SK-N-SH (cell line): ENCODE results near the gene CNTN2. TPM values are rescaled to one million over a fixed set of nuclear protein-coding genes. Genes with fewer than 3 reads are reported as not detected.

ENCODE experiments used
- CTCF ChIA-PET: fragments of 300-600, 350-600 bp; formaldehyde crosslinking; extraction: SDS; loops from one replicate; lab custom pipeline; 2021; lab: Yijun Ruan, JAX
- POLR2A ChIA-PET: fragments of 350-600 bp; sonication (Branson Sonifier 250); formaldehyde crosslinking; extraction: SDS; loops from one replicate; lab custom pipeline; 2020; ENCODE audit warnings: antibody characterized with exemption, inconsistent platforms; lab: Yijun Ruan, JAX
- DNase-seq: peaks from one replicate; pipeline ENCODE4 v3.0.0; 2012
- H2AFZ ChIP-seq: fragments of 200-600 bp; sonication (generic); 2 replicates; pipeline ENCODE4 v1.8.1; 2016; ENCODE audit warnings: antibody characterized with exemption, mild to moderate bottlenecking, low read depth
- H3F3A ChIP-seq: fragments of 200-600 bp; sonication (generic); replicated peaks from 2 replicates; pipeline ENCODE3; 2016; ENCODE audit warnings: antibody characterized with exemption, mild to moderate bottlenecking; ENCODE audit not compliant: insufficient read depth
- H3K27ac ChIP-seq, 2 experiments: fragments of 200-500 bp in 1 of 2; fragments of 200-600 bp in 1 of 2; sonication (Bioruptor generic) in 1 of 2; sonication (generic), shearing (Covaris generic) in 1 of 2; 2 replicates each; pipeline versions ENCODE4 v1.5.1 to v1.6.1; 2014 to 2016; ENCODE audit warnings: low read depth in 2 of 2, inconsistent platforms in 1 of 2, low read length in 1 of 2, mild to moderate bottlenecking in 1 of 2, mixed read lengths in 1 of 2
- H3K27me3 ChIP-seq: fragments of 200-600 bp; sonication (generic), shearing (Covaris generic); 2 replicates; pipeline ENCODE4 v1.6.1; 2016; ENCODE audit warnings: mixed run types; ENCODE audit not compliant: insufficient read depth
- H3K36me3 ChIP-seq, 2 experiments: fragments of 200-500 bp in 1 of 2; fragments of 200-600 bp in 1 of 2; sonication (Bioruptor generic) in 1 of 2; sonication (generic) in 1 of 2; replicated peaks in 1 of 2; 2 replicates each; pipeline versions ENCODE3 to v1.5.1; 2014 to 2016; ENCODE audit warnings: low read length in 1 of 2, mild to moderate bottlenecking in 1 of 2; ENCODE audit not compliant: insufficient read depth in 2 of 2, control insufficient read depth in 1 of 2
- H3K4me1 ChIP-seq, 2 experiments: fragments of 200-500 bp in 1 of 2; fragments of 200-600 bp in 1 of 2; sonication (Bioruptor generic) in 1 of 2; sonication (generic), shearing (Covaris generic) in 1 of 2; 2 replicates each; pipeline versions ENCODE4 v1.5.1 to v1.6.1; 2014 to 2016; ENCODE audit warnings: low read depth in 1 of 2, low read length in 1 of 2, mixed run types in 1 of 2; ENCODE audit not compliant: insufficient read depth in 2 of 2, control insufficient read depth in 1 of 2
- H3K4me2 ChIP-seq: fragments of 200-600 bp; sonication (generic), shearing (Covaris generic); 2 replicates; pipeline ENCODE4 v1.6.1; 2017; ENCODE audit warnings: mixed run types
- H3K4me3 ChIP-seq, 2 experiments: fragments of 200-500 bp in 1 of 2; fragments of 200-600 bp in 1 of 2; sonication (Bioruptor generic) in 1 of 2; sonication (generic), shearing (Covaris generic) in 1 of 2; 2 replicates each; pipeline versions ENCODE4 v1.5.1 to v1.8.1; 2014 to 2016; ENCODE audit warnings: low read depth in 2 of 2, inconsistent platforms in 1 of 2, low read length in 1 of 2, mild to moderate bottlenecking in 1 of 2, mixed read lengths in 1 of 2, moderate library complexity in 1 of 2
- H3K79me2 ChIP-seq: fragments of 200-600 bp; sonication (generic); 2 replicates; pipeline ENCODE4 v1.8.1; 2017; ENCODE audit warnings: mild to moderate bottlenecking; ENCODE audit not compliant: insufficient read depth
- H3K9ac ChIP-seq: fragments of 200-600 bp; sonication (generic); 2 replicates; pipeline ENCODE4 v1.6.1; 2017; ENCODE audit warnings: mixed run types
- H3K9me2 ChIP-seq: fragments of 200-600 bp; sonication (generic); 2 replicates; pipeline ENCODE4 v1.6.1; 2017; ENCODE audit warnings: mixed run types
- H3K9me3 ChIP-seq: fragments of 200-600 bp; sonication (generic); 2 replicates; pipeline ENCODE4 v1.6.1; 2017; ENCODE audit warnings: mixed run types, mild to moderate bottlenecking, moderate library complexity
- H4K20me1 ChIP-seq: fragments of 200-600 bp; sonication (generic); 2 replicates; pipeline ENCODE4 v1.6.1; 2017; ENCODE audit warnings: mild to moderate bottlenecking, mixed run types; ENCODE audit not compliant: insufficient read depth
- CHD2 ChIP-seq: fragments of 150-350 bp; IDR thresholded peaks from 2 replicates; pipeline ENCODE4 v1.6.1; 2018; ENCODE audit warnings: low read length; ENCODE audit not compliant: partially characterized antibody
- ELF1 ChIP-seq: IDR thresholded peaks from 2 replicates; pipeline ENCODE4 v1.4.0; 2012
- EP300 ChIP-seq, 2 experiments: IDR thresholded peaks; 2 replicates each; pipeline versions ENCODE4 v1.4.0 to v1.6.1; 2012; ENCODE audit warnings: borderline replicate concordance in 1 of 2, low read depth in 1 of 2, low read length in 1 of 2
- EZH2phosphoT487 ChIP-seq: fragments of 200-600 bp; sonication (generic); IDR thresholded peaks from 2 replicates; pipeline ENCODE4 v1.6.1; 2017; ENCODE audit warnings: low read depth, mixed run types, mild to moderate bottlenecking, antibody characterized with exemption, moderate library complexity, borderline replicate concordance
- GABPA ChIP-seq: IDR thresholded peaks from 2 replicates; pipeline ENCODE4 v1.4.0; 2012; ENCODE audit warnings: low read depth, mild to moderate bottlenecking
- GATA2 ChIP-seq: sonication (generic); formaldehyde crosslinking; IDR thresholded peaks from 2 replicates; pipeline ENCODE4 v1.5.0; 2020; ENCODE audit warnings: mild to moderate bottlenecking, missing genetic modification reagents
- JUND ChIP-seq: IDR thresholded peaks from 2 replicates; pipeline ENCODE4 v1.4.0; 2012
- MEF2A ChIP-seq: IDR thresholded peaks from 2 replicates; pipeline ENCODE4 v1.4.0; 2012; ENCODE audit warnings: low read depth, borderline replicate concordance
- NRF1 ChIP-seq: IDR thresholded peaks from 2 replicates; pipeline ENCODE4 v1.6.1; 2012; ENCODE audit warnings: low read depth, mild to moderate bottlenecking, low read length
- POLR2AphosphoS5 ChIP-seq: IDR thresholded peaks from 2 replicates; pipeline ENCODE4 v1.6.1; 2012; ENCODE audit warnings: low read depth, low read length
- SIN3A ChIP-seq: IDR thresholded peaks from 2 replicates; pipeline ENCODE4 v1.6.1; 2012; ENCODE audit warnings: low read depth, mild to moderate bottlenecking, low read length, moderate library complexity, borderline replicate concordance
- TCF12 ChIP-seq: IDR thresholded peaks from 2 replicates; pipeline ENCODE4 v1.4.0; 2012
- YY1 ChIP-seq: IDR thresholded peaks from 2 replicates; pipeline ENCODE4 v1.4.0; 2012; ENCODE audit warnings: low read depth, mild to moderate bottlenecking
- WGBS: methylation state at CpG from one replicate; pipeline ENCODE4 v1.1.6; 2017; ENCODE audit warnings: low lambda C conversion rate; 5-methylcytosine and 5-hydroxymethylcytosine counted together
- polyA plus RNA-seq, 3 experiments: library from polyadenylated mRNA; depleted of rRNA; stranded (reverse); fragments of >200 nt; gene quantifications; 2 replicates each; pipeline ENCODE4 v1.2.3, GENCODE V29; 2012
- TF ChIP-seq, protein P1 (sequence below): fragments of 150-350 bp; IDR thresholded peaks from 2 replicates; pipeline ENCODE4 v1.6.1; 2017; ENCODE audit warnings: antibody characterized with exemption, low read length, low read depth, borderline replicate concordance
- TF ChIP-seq, protein P2 (sequence below): IDR thresholded peaks from 2 replicates; pipeline ENCODE4; 2012
- TF ChIP-seq, protein P3 (sequence below): IDR thresholded peaks from 2 replicates; pipeline ENCODE4 v1.4.0; 2012; ENCODE audit warnings: low read depth

Gene CNTN2
- polyA plus RNA-seq, 1 of the 3 experiments (the other 2 are of a cell fraction), result 0.02 TPM

DNA sequence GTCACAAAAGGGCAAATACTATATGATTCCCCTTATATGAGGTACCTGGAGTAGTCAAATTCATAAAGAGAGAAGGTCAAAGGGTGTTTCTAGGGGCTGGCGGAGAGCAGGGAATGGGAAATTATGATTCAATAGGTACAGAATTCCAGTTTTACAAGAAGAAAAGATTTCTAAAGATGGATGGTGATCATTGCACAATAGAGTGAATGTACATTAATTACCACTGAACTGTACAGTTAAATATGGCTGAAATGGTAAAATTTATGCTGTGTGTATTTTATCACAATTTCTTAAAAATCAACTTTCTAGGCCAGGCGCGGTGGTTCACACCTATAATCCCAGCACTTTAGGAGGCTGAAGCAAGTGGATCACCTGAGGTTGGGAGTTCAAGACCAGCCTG lies 59.4 kb downstream of the CNTN2 start:
- ChIA-PET CTCF (no interaction called here), POLR2A (no interaction called here)
- no peak overlapping the region for H3K9ac ChIP-seq
- no peak overlapping the region for H2AFZ ChIP-seq
- WGBS, result 91% methylated on average over 3 of the region's 3 CpGs
- TF ChIP-seq JUND, result no peak
- TF ChIP-seq, all 33 proteins: peak for 0
- Histone ChIP-seq H3K9me3 (no peaks in the 10 kb centered on the region), H3K27me3 (no peaks in the 10 kb centered on the region), H3K9me2 (no peaks in the 10 kb centered on the region), H3K36me3 (peaks cover 77 to 90% of the 10 kb centered on the region in 2 experiments), H3K4me1 (no peaks in the 10 kb centered on the region), H3K4me2 (no peak overlapping the region), H3K27ac (no peak overlapping the region), H3K79me2 (peaks cover 8% of the 10 kb centered on the region), H3F3A (no peaks in the 10 kb centered on the region), H3K4me3 (no peak overlapping the region), H4K20me1 (no peaks in the 10 kb centered on the region)
- DNase-seq, result no peak

DNA sequence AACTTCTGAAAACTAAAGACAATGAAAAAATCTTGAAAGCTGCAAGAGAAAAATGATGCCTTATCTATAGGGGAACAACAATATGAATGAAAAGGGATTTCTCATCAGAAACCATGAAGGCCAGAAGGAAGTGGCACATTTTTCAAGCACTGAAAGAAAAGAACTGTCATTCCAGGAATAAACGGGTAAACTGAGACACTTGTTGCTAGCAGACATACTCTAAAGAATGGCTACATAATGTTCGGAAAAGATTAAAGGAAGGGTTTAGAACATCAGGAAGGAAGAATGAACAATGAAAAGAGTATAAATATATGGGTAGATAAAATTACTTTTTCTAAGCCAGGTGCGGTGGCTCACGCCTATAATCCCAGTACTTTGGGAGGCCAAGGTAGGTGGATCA lies 64.3 kb downstream of the CNTN2 start:
- Histone ChIP-seq H3K9me2 (no peaks in the 10 kb centered on the region), H3K4me2 (no peak overlapping the region), H3K79me2 (peaks cover 9% of the 10 kb centered on the region), H3K27me3 (no peaks in the 10 kb centered on the region), H3K4me1 (no peaks in the 10 kb centered on the region), H3K9me3 (no peaks in the 10 kb centered on the region), H3K4me3 (no peak overlapping the region), H3K9ac (no peak overlapping the region), H2AFZ (no peak overlapping the region), H3F3A (no peaks in the 10 kb centered on the region), H3K27ac (no peak overlapping the region), H3K36me3 (peaks cover 45 to 49% of the 10 kb centered on the region in 2 experiments), H4K20me1 (no peaks in the 10 kb centered on the region)
- ChIA-PET POLR2A (no interaction called here), CTCF (interaction anchor here (0.6 kb wide), 1 partner anchor 149 kb away, joined by 3 read pairs; no protein-coding TSS in a partner anchor)
- DNase-seq, result no peak
- 97% methylated on average over 4 of the region's 4 CpGs for WGBS
- TF ChIP-seq, protein P1, sequence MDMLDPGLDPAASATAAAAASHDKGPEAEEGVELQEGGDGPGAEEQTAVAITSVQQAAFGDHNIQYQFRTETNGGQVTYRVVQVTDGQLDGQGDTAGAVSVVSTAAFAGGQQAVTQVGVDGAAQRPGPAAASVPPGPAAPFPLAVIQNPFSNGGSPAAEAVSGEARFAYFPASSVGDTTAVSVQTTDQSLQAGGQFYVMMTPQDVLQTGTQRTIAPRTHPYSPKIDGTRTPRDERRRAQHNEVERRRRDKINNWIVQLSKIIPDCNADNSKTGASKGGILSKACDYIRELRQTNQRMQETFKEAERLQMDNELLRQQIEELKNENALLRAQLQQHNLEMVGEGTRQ, result no peak
- no peak for TF ChIP-seq NRF1
- TF ChIP-seq GABPA, result no peak
- TF ChIP-seq EZH2phosphoT487, result no peak
- TF ChIP-seq, protein P2, sequence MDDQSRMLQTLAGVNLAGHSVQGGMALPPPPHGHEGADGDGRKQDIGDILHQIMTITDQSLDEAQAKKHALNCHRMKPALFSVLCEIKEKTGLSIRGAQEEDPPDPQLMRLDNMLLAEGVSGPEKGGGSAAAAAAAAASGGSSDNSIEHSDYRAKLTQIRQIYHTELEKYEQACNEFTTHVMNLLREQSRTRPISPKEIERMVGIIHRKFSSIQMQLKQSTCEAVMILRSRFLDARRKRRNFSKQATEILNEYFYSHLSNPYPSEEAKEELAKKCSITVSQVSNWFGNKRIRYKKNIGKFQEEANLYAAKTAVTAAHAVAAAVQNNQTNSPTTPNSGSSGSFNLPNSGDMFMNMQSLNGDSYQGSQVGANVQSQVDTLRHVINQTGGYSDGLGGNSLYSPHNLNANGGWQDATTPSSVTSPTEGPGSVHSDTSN, result no peak
- TF ChIP-seq JUND, result no peak
- TF ChIP-seq SIN3A, result no peak
- TF ChIP-seq YY1, result no peak
- TF ChIP-seq ELF1, result no peak
- TF ChIP-seq POLR2AphosphoS5, result no peak
- TF ChIP-seq, protein P3, sequence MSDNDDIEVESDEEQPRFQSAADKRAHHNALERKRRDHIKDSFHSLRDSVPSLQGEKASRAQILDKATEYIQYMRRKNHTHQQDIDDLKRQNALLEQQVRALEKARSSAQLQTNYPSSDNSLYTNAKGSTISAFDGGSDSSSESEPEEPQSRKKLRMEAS, result no peak
- TF ChIP-seq MEF2A, result no peak
- TF ChIP-seq EP300 (IDR thresholded peaks at IDR 0.05; ENCODE audit: borderline replicate concordance in 1 of 2, low read depth in 1 of 2, low read length in 1 of 2), result no peak
- TF ChIP-seq CHD2, result no peak
- TF ChIP-seq TCF12, result no peak
- TF ChIP-seq GATA2, result no peak
